HG03095 (cell line): ENCODE data around the gene FBXO33.
A peak's percentile ranks its signal among the peaks of the same experiment; 100 is the strongest.

Experiments
- ATAC-seq: cut with Tn5 transposase; IDR thresholded peaks from one replicate; pipeline ENCODE4 v1.9.1; 2021; ENCODE audit warnings: moderate library complexity; ENCODE audit not compliant: unreplicated experiment

The FBXO33 gene, protein sequence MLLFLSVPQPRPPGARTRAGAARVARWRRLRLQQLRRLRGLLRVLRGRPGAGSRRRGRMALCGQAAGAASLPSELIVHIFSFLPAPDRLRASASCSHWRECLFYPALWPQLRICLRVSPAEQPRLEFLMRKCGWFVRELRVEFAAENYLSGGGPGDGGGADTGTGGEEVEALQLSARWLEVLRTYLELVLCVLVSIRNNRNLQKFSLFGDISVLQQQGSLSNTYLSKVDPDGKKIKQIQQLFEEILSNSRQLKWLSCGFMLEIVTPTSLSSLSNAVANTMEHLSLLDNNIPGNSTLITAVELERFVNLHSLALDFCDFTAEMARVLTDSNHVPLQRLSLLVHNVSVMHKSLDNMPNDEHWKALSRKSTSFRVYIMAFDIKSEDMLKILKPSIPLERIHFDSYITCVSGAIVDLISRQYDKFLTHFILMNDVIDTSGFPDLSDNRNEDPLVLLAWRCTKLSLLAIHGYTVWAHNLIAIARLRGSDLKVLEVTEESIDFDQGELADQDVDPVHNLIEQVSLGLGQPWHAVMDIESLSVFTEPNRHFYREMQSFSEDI

DNA sequence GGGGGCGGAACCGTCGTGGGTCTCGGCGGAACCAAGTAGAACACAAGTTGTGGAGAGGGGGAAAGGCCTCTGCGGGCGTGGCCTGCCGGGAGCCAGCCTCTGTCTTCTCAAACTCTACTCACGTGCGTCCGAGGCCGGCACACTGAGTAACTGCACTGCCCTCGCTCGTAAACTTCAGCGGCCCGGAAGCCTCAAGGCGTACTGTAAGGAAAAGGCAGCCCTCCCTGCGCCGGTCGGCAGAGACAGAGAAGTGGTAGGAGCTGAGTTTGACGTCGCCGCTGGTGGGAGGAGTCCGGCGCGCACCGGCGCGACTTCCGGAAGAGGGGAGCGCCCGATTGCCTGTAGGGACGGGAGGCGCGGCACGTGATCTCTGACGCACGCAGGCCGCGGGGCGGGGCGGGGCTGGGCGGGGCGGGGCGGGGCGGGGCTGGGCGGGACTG lies at the start of gene FBXO33:
Gene FBXO33, minus strand, starts transcription at position 255 of the 440 bp plus-strand sequence. CDS start 271 bp downstream, outside the sequence.
- peak; percentile 82 for ATAC-seq

DNA sequence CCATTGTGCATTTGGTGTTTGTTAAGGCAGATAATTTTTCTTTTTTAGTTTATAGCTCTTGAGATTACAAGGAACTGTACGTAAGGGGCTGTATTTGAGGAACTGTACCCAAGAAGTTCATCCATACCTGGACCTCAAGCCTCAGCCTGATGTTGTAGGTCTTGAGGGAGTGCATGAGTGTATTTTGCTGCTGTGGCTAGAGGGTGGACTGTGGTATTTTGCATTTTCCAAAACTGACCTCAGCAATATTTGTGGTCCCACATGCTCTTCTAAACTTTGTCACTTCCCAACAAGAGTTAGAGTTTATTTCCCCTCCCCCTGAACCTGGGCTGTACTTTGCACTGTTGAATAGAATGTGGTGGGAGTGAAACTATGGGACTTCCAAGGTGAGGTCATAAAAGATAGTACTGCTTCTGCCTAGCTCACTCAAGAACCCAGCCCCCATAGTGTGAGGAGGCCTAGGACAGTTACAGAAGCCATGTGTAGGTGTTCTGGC lies 42.2 kb upstream of the FBXO33 start:
- peak; percentile 81 for ATAC-seq

DNA sequence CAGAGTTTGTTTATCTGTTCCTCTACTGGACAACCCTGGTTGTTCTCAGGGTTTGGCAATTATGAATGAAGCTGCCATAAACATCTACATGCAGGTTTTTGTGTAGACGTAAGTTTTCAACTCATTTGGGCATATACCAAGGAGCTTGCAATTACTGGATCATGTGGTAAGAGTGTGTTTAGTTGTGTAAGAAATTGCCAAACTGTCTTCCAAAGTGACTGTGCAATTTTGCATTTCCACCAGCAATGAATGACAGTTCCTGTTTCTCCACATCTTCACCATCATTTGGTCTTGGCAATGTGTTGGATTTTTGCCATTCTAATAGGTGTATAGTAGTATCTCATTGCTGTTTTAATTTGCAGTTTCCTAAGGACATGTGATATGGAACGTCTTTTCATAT lies 39.8 kb upstream of the FBXO33 start:
- no peak for ATAC-seq

DNA sequence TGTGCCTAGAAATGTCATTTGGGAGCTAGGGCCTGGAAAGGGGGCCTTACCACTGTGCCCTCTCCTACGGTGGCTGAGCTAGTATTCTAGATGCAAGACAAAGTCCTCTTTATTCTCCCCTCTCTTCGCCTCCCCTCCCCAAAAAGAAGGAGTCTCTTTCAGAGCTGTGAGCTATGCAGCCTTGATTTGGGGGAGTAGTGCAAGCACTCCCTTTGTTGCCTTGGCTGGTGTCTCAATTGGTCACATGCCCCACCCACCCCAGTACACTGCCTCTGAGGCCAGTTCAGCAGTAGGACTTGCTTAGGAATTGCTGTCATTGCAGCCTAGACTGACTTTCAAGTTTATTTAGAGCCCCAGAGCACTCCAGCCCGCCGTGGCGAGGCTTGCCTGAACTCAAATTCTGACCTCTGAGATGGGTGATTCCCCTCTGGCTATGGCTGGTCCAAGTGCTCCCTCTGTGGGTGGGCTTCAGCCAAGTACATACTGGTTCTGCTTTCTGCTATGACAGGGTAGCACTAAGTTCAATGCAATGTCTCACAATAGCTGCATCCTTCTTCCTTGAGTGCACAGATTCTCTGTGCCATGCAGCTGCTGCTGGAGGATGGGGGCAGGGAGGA lies 37.0 kb upstream of the FBXO33 start:
- ATAC-seq, result peak; percentile 96

DNA sequence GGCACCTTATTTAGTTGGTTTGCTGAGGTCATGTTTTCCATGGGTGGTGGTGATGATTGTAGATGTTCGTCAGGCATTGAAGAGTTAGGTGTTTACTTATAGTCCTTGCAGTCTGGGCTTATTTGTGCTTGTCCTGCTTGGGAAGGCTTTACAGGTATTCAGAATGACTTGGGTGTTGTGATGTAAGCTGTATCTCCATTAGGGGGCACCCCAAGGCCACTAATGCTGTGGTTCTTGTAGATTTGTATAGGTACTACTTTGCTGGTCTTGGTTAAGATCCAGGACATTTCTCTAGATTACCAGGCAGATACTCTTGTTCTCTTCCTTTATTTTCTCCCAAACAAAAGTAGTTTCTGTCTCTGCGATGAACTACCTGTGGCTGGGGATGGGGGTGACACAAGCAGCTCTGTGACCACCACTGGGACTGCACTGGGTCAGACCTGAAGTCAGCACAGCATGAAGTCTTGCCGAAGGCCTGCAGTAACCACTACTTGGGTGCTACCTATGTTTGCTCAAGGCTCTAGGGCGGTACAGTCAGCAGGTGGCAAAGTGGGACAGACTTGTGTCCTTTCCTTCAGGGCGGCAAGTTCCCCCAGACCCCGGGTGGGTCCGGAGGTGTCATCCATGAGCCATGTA lies 35.8 kb upstream of the FBXO33 start:
- no peak for ATAC-seq

DNA sequence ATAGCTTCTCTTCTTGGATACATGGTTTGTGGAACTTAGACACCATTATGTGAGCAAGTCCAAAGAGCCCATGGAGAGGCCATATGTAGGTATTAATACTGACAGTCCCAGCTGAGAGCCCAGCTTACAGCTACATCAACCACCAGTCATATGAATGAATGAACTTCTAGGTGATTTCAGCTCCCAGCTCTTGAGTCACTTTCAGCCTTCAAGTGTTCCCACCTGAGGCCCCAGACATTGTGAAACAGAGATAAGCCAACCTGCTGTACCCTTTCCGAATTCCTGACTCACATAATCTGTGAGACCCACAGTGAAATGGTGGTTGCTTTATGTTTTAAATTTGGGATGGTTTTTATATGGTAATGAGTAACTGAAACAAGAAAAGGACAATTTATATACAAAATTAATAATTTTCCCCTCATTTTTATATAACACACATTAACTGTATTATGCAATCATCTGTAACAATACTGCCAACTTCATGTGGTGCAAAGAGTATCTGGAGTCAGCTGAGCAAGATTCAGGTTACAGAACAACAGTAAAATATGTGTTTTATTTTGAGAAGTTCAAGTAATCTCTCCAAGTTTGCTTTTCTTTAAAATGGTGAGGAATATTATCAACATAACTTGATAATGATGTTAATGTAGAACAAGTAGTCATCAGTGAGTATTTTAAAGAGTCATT lies 27.7 kb upstream of the FBXO33 start:
- no peak for ATAC-seq

DNA sequence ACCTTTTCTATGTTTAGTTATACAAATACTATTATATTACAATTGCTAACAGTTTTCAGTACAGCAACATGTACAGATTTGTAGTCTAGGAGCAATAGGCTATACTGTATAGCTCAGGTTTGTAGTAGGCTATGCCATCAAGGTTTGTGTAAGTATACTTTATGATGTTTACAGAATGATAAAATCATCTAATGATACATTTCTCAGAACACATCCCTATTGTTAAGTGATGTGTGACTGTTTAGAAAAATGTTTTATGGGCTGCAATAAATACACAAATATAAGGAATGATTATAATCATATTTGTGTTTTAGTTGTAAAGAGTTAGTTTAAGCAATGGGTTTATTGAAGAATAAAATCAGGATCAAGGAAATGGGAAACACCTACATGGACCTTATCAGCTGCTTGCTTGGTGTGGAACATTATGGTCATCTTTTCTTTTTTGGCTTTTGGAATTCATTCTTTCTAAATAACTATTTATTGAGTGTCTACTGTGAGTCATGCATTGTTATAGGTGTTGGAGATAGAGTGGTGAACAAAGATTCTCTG lies 24.5 kb upstream of the FBXO33 start:
- no peak for ATAC-seq

DNA sequence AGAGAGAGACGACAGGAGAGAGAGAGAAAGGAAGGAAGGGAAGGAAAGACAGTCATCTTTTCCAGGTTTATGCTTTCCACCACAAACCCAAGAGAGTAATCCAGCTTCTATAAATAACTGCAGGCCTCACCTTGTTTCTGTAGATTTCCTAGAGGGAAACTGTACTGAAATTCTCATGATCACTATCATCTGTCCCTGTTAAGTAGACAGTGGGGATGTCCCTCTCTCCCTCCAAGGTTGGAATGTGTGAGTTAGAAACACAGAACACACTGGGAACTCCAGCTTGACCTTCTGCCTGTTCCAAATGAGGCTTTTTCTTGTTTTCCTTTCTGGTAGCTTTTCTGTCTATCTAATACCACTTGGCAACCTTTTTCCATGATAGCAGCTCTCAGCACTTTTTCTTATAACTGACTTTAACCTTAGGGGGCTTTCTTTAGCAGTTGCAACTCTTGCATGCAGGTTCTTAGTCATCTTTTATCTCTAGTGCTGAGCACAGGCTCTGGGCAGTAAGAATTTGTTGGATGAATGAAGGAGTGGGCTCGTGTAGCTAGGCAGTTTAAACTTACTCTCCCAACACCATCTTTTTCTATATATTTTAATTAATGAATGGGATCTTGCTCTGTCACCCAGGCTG lies 22.8 kb upstream of the FBXO33 start:
- no peak for ATAC-seq

DNA sequence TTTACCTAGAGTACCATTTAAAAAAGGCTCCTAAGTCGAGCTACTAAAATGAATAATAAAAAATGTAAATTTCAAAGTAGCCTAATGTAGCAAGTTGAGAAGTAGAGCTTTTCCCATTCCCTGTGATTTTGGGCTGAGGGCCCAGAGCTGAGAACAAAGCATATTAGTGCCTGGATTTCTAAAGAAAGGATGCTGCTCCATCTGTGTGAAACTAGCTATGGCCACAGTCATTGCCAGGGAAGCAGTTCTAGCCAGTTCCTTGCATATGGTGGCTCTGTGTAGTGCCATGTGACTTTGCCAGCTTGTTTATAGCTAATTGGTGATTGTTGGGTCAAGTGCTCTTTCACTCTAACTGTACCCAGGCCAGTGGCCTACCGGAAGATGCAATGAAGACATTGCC lies 20.4 kb upstream of the FBXO33 start:
- ATAC-seq, result no peak

DNA sequence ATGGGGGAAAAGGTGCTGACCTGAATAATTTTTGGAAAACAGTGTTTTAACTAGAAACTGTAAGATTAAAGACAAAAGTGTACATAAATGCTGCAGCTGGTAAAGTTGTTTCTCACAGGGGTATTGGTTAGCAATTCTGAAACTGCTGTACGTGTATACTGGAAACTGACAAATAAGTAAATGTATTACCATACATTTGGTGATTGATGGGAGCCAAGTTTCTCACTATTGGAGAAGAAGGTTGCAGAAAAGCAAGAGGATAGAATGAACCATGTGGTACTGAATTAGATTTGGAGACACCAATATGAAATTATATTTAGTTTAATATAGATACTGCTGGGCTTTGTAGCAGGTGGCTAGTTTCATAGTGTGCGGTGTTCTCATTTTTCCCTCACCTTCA lies 19.6 kb upstream of the FBXO33 start:
- peak; percentile 41 for ATAC-seq

DNA sequence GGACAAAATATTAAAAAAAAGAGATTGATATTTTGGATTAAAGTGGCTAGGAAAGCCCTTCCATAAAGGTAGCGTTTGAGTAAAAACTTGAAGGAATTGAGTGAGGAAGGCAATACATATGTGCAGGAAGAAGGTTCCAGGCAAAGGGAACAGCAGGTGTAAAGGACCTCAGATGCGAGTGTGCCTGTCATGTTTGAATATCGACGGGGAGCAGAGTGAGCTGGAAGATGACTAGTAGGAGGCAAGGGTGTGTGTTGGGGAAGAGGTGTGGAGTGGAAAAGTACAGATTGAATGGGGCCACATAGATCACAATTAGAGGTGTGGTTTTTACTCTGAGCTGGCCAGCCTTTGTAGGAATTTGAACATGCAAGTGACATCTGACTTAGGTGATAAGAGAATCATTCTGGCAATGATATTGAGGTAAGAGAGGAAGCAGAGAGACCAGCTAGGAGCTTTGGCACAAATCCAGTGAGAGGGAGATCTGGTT lies 15.0 kb upstream of the FBXO33 start:
- no peak for ATAC-seq

DNA sequence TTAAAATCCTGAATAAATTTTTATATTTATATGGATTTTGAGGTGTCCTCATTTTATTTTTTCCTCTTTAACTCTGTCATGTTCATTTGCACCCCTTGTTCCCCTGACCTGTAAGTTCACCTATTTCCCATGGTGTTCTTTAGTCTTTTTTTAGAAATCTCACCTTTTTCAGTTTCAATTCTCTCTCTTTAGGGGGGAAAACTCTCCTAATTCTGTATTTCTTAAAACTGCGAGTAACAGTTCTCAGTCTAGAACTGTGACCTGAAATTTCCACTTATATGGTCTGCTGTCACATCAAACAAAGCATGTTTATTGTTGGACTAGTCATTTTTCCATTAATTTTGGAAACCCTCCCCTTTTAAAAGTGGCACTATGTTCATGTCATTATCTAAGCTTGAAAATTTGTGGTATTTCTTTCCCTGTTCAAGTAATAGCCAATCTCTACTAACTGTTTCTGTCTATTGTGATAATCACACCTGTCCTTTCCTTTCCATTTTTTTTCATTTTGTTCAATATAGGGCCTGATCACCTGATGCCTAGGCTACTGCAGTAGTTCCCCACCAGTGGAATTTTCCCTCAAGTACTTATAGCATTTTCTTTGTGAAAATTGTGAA lies 14.0 kb upstream of the FBXO33 start:
- ATAC-seq, result peak; percentile 55

DNA sequence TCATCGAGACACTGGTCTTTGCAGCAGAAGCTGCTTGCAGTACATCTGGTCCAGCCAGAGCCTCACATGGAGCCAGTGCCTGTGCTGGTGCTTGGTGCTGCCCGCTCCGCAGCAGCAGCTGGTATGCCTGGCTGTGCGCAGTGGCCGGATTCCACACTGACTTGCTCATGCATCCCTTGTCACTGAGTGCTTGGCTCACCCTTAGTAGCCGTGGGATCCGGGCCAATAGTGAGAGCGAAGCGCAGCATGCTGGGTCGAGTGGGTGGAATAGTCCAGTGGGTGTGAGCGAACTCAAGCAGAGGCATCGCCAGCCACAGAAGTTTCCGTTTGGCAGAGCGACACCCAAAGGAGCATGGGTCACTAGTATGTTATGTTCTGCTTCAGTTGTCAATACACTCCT lies 10.1 kb upstream of the FBXO33 start:
- ATAC-seq, result no peak

DNA sequence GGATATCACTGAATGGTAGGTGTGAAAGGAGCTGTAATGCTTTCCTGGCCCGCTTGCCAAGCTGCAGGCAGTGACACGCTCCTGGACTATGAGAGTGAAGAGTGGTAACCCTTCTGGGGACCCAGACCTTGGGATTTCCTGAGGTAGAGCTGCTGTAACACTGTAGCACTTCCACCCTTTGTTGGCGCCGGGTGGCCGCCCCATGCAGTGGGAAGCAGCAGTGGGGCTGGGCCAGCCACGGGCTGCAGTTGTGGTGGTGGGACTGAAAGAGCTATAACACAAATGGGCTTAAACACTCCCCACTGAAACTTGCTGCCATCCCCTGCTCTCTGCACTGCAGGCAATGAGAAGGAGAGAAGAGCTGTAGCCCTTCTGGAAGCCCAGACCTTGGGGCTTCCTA lies 9.6 kb upstream of the FBXO33 start:
- ATAC-seq, result no peak

DNA sequence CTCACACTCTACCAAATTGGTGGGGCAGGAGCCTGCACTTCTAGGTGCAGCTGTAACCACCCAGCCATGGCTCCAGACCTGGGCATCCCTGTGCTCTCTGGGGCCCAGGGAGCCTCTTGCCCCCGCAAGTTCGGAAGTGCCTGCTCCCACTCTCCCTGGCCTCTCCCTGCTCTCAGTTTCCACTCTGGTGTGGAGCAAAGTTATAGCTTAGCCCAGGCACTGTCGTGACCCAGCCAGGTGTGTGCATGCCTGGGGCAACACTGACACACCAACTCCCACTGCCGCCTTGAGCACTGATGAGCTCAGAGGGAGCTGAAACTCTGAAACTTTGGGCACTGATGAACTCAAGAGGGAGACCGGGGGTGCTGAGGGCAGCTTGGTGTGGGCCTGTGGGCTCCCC lies 8.7 kb upstream of the FBXO33 start:
- no peak for ATAC-seq

DNA sequence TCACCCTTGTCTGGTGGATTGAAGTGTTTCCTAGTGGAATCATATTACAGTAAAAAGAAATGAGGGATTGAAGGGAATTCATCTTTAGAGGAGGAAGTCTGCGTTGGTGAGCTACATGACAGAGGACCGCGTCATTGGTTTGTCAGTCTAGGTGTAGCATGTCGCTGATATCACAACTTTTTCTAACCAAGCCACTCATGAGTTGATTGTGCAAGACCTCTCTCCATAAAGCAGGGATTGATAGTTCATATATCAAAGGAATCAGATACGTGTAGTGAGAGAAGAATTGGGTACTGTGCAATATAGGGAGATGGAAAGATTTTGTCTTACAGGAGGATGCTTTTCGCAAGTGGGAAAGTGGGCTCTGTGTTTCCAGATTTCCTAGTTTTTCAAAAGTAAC lies 3.0 kb upstream of the FBXO33 start:
- ATAC-seq, result no peak

DNA sequence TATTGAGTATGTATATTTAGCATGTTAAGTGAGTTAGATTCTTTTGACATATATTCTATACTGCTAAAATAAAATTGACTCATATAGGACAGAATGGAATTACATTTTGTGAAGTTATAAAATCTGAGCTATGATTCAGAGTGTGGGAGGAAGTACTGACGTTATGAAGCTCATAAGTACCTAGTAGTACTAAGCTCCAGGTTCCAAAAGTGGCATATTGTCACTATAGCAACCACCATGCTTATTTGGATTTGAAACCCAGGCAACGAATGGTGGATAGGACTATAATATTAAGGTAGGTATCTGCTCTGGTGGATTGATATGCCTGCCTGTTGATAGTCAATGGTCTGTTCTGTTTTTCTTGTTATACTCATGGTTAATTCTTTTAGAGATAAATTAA lies 2.2 kb upstream of the FBXO33 start:
- no peak for ATAC-seq

DNA sequence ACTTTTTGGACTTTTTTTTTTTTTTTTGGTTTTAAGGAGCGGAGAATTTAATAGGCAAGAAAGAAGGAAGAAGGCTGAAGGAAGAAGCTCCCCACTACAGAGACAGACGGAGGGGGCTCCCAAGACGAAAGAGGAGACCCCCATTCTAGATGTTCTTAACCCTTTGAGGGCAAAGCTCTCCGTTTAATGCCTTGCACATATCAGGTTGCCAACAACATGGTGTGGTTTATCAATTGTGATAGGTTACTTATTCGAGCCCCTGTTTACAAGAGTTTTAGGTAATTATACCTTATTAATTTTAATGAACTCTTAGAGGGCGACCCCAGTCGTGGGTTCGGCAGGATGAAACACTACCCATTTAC lies 1.2 kb upstream of the FBXO33 start:
- no peak for ATAC-seq

DNA sequence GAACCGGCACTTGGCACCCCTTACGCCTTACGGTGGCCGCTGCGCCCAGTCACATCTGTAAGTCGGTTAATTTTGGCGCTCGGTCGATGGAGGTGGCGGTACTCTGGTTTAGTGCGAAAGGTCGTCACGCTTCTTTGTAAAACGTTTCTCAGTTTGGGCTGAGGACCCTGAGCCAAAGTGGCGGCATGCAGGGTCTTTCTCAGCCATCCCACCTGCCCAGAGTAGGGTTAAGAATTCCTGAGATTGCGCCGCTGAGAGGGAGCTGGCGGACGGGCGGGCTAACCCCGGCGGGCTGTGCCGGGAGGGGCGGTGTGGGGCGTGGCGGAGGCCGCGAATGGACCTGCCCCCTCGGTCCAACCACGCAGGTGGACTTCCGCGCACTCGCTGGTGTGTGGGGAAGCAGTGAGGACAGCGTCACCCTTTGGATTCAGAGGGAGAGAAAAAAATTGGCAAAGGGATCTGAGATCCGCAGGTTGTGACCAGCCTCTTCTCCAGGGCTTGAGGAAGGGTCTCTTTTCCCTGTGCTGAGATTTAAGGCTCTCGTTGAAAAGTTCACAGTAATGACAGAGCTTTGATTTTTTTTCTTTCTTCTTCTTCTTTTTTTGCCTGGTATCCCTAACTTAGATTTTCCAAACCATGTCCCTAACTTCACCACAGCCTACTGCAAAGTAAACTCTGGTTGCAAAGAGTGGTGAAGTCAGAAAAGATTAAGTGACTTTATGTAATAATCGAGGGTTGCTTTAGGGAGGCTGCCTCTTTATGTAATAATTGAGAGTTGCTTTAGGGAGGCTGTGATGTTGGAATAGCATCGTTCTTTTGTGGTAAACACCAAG lies 602 bp upstream of the FBXO33 start:
- ATAC-seq, result peak; percentile 67
